H1 (cell line): Measurements from ENCODE around the gene UBE2K. TPM values are rescaled to one million over a fixed set of nuclear protein-coding genes. Genes with fewer than 3 reads are reported as not detected.

Experiments used
- CHD7 ChIP-seq: fragments of 300-600 bp; sonication (generic); IDR thresholded peaks from 2 replicates; pipeline ENCODE4 v1.7.1; 2012; ENCODE audit warnings: low read length, moderate library complexity, mild to moderate bottlenecking, inconsistent platforms; ENCODE audit not compliant: insufficient replicate concordance
- NANOG ChIP-seq: IDR thresholded peaks from 2 replicates; pipeline ENCODE4 v1.6.1; 2011; ENCODE audit warnings: low read length, low read depth, mild to moderate bottlenecking, inconsistent platforms; ENCODE audit not compliant: insufficient read depth, poor library complexity, severe bottlenecking
- POLR2A ChIP-seq, 2 experiments: IDR thresholded peaks; 1 replicate in 1 of 2; 2 replicates in 1 of 2; pipeline ENCODE4 v1.6.1; 2011; ENCODE audit warnings: low read depth in 2 of 2, low read length in 2 of 2, mild to moderate bottlenecking in 2 of 2; ENCODE audit errors: control extremely low read depth in 1 of 2
- RBBP5 ChIP-seq: IDR thresholded peaks from 2 replicates; pipeline ENCODE4 v1.7.1; 2012; ENCODE audit warnings: low read depth, mild to moderate bottlenecking, inconsistent platforms, low read length, moderate library complexity, borderline replicate concordance
- SIRT6 ChIP-seq: IDR thresholded peaks from one replicate; pipeline ENCODE4 v1.7.1; 2012; ENCODE audit warnings: low read length, inconsistent platforms
- polyA plus RNA-seq, 7 experiments: library from polyadenylated mRNA; depleted of rRNA in 3 of 7; stranded (reverse) in 5 of 7; unstranded in 2 of 7; fragments of >200 nt in 5 of 7; fragments of 200-250 nt in 2 of 7; gene quantifications; 1 replicate in 5 of 7; 2 replicates in 1 of 7; 4 replicates in 1 of 7; pipeline versions ENCODE4 v1.2.1 to v1.2.3, GENCODE V29; 2011 to 2013; ENCODE audit warnings: missing spikeins in 2 of 7, mixed read lengths in 2 of 7
- total RNA-seq: library from RNA; stranded (reverse); fragmentation: NEBNext Ultra II Directional; extraction: Animal tissue kit (Norgen Biotek cat#: 25700); gene quantifications from 2 replicates; pipeline ENCODE4 v1.2.1, GENCODE V29; 2021
- TF ChIP-seq, protein P1 (sequence below): IDR thresholded peaks from 2 replicates; pipeline ENCODE4 v1.6.1; 2011; ENCODE audit warnings: low read length, improper control_type of control experiment

UBE2K gene
- total and polyA plus RNA-seq, 2 of the 8 experiments (the other 6 are each of a cell fraction or from before 2014, with no cell fraction given): 53.6 to 174 TPM

GRCh38 chr4:39763714-39764572, 66.0 kb downstream of the UBE2K start (continued):
- TF ChIP-seq, protein P1, sequence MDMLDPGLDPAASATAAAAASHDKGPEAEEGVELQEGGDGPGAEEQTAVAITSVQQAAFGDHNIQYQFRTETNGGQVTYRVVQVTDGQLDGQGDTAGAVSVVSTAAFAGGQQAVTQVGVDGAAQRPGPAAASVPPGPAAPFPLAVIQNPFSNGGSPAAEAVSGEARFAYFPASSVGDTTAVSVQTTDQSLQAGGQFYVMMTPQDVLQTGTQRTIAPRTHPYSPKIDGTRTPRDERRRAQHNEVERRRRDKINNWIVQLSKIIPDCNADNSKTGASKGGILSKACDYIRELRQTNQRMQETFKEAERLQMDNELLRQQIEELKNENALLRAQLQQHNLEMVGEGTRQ: no peak
- TF ChIP-seq SIRT6 (no peak), CHD7 (no peak), RBBP5 (no peak), POLR2A (IDR thresholded peaks at IDR 0.05; ENCODE audit: control extremely low read depth in 1 of 2, low read depth in 2 of 2, low read length in 2 of 2) (no peak), NANOG (no peak)
